ENCODE measurements around the gene PKIG. TPM values are rescaled to one million over a fixed set of nuclear protein-coding genes. Genes with fewer than 3 reads are reported as not detected.

The PKIG gene
- total RNA-seq, 4 donors from 2014 or later, result 17.2 to 40.8 (median 32.0) TPM

- Histone ChIP-seq H3K9me3 (no peaks in the 10 kb centered on the region), H3K36me3 (peaks cover 25% of the 10 kb centered on the region), H3K27me3 (no peaks in the 10 kb centered on the region), H3K4me3 (no peak overlapping the region), H3K4me1 (peaks cover 13% of the 10 kb centered on the region), H3K27ac (no peak overlapping the region)
- TF ChIP-seq POLR2AphosphoS5 (IDR thresholded peaks at IDR 0.05) (no peak), EP300 (IDR thresholded peaks at IDR 0.05) (no peak), POLR2A (IDR thresholded peaks at IDR 0.05) (no peak)
- TF ChIP-seq, protein P1, sequence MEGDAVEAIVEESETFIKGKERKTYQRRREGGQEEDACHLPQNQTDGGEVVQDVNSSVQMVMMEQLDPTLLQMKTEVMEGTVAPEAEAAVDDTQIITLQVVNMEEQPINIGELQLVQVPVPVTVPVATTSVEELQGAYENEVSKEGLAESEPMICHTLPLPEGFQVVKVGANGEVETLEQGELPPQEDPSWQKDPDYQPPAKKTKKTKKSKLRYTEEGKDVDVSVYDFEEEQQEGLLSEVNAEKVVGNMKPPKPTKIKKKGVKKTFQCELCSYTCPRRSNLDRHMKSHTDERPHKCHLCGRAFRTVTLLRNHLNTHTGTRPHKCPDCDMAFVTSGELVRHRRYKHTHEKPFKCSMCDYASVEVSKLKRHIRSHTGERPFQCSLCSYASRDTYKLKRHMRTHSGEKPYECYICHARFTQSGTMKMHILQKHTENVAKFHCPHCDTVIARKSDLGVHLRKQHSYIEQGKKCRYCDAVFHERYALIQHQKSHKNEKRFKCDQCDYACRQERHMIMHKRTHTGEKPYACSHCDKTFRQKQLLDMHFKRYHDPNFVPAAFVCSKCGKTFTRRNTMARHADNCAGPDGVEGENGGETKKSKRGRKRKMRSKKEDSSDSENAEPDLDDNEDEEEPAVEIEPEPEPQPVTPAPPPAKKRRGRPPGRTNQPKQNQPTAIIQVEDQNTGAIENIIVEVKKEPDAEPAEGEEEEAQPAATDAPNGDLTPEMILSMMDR (IDR thresholded peaks at IDR 0.05), result no peak
- DNase-seq (ENCODE audit: low spot score in 2 of 2), result no peak
- 83% methylated on average over 3 of the region's 3 CpGs for WGBS
Measured at GRCh38 chr20:44592366-44592765, 10.0 kb downstream of the PKIG start.

- peaks cover 21% of the 10 kb centered on the region for H3K4me1 ChIP-seq
- H3K27me3 ChIP-seq, result no peaks in the 10 kb centered on the region
- H3K36me3 ChIP-seq, result peaks cover 25% of the 10 kb centered on the region
- DNase-seq (ENCODE audit: low spot score in 2 of 2), result no peak
- TF ChIP-seq, protein P1 (IDR thresholded peaks at IDR 0.05), result no peak
- TF ChIP-seq POLR2AphosphoS5 (IDR thresholded peaks at IDR 0.05) (no peak), POLR2A (IDR thresholded peaks at IDR 0.05) (no peak), EP300 (IDR thresholded peaks at IDR 0.05) (no peak)
- no peak overlapping the region for H3K4me3 ChIP-seq
- 67% methylated on average over 2 of the region's 2 CpGs for WGBS
- H3K9me3 ChIP-seq, result no peaks in the 10 kb centered on the region
- H3K27ac ChIP-seq, result no peak overlapping the region
Measured at GRCh38 chr20:44593751-44594150, 11.4 kb downstream of the PKIG start.

- WGBS, result no CpG with 5 or more reads among the region's 1 CpG
- Histone ChIP-seq H3K27ac (peak overlapping the region; percentile 29), H3K4me1 (peaks cover 27% of the 10 kb centered on the region), H3K27me3 (no peaks in the 10 kb centered on the region), H3K36me3 (peaks cover 25% of the 10 kb centered on the region), H3K9me3 (no peaks in the 10 kb centered on the region), H3K4me3 (no peak overlapping the region)
- no peak for DNase-seq (ENCODE audit: low spot score in 2 of 2)
- TF ChIP-seq POLR2A (IDR thresholded peaks at IDR 0.05) (no peak), EP300 (IDR thresholded peaks at IDR 0.05) (no peak)
- TF ChIP-seq, protein P1 (IDR thresholded peaks at IDR 0.05), result no peak
Measured at GRCh38 chr20:44594730-44595129, 12.4 kb downstream of the PKIG start.

GRCh38 chr20:44596010-44596409 is 13.6 kb downstream of the PKIG start:
- Histone ChIP-seq H3K27me3 (no peaks in the 10 kb centered on the region), H3K9me3 (no peaks in the 10 kb centered on the region), H3K4me3 (no peak overlapping the region), H3K36me3 (peaks cover 14% of the 10 kb centered on the region), H3K4me1 (peaks cover 40% of the 10 kb centered on the region), H3K27ac (no peak overlapping the region)
- TF ChIP-seq, protein P1 (IDR thresholded peaks at IDR 0.05), result no peak
- no peak for TF ChIP-seq POLR2AphosphoS5 (IDR thresholded peaks at IDR 0.05)
- no peak for TF ChIP-seq EP300 (IDR thresholded peaks at IDR 0.05)
- TF ChIP-seq POLR2A (IDR thresholded peaks at IDR 0.05), result no peak
- DNase-seq (ENCODE audit: low spot score in 2 of 2), result peak in 1 of 2 donors; percentile 24
- WGBS, result 95% methylated on average over 4 of the region's 4 CpGs

- no peak for DNase-seq (ENCODE audit: low spot score in 2 of 2)
- Histone ChIP-seq H3K4me3 (no peak overlapping the region), H3K27ac (no peak overlapping the region), H3K4me1 (peaks cover 49% of the 10 kb centered on the region), H3K27me3 (no peaks in the 10 kb centered on the region), H3K36me3 (peaks cover 6% of the 10 kb centered on the region), H3K9me3 (no peaks in the 10 kb centered on the region)
- 95% methylated on average over 3 of the region's 3 CpGs for WGBS
- TF ChIP-seq POLR2A (IDR thresholded peaks at IDR 0.05) (no peak), POLR2AphosphoS5 (IDR thresholded peaks at IDR 0.05) (no peak), EP300 (IDR thresholded peaks at IDR 0.05) (no peak)
- TF ChIP-seq, protein P1 (IDR thresholded peaks at IDR 0.05), result no peak
Measured at GRCh38 chr20:44596876-44597275, 14.5 kb downstream of the PKIG start.

Measured in suprapubic skin (tissue), 4 donors.